ENCODE results near the gene SERPINB8.

DNA sequence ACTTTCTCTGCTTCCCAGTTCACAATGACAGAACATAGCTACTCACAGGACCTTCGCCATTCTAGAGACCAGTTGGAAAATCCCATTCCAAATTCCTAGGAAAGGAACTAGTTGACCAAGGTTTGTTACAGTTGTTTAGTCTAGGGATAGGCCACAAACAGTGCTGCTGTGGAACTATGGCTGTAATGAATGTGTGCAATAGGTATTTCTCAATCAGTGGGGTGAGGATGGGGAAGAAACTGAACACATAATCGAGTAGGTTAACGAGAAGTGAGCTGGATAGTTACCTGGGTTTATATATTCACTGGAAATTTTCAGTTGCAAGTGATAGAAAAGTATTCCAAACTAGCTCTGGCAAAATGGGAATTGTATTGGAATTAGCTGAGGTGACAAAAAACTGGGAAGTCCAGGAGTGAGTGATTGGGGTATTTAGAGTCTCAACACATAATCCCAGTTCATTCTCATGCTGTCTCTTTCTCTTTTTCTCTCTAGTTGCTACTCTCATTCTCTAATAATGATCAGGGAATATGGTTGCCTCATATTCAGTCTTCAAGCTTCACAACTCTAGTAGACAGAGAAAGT lies 39.0 kb upstream of the SERPINB8 start:
- TF ChIP-seq CTCF (IDR thresholded peaks at IDR 0.05) (no peak), POLR2A (IDR thresholded peaks at IDR 0.05) (no peak)
